ENCODE measurements around the gene KLHDC10.
"Not testable (repeated sequence)": the region's sequence is repeated elsewhere in the genome, so short reads cannot be mapped to it uniquely, and the experiment has no call there.

Gene KLHDC10

DNA sequence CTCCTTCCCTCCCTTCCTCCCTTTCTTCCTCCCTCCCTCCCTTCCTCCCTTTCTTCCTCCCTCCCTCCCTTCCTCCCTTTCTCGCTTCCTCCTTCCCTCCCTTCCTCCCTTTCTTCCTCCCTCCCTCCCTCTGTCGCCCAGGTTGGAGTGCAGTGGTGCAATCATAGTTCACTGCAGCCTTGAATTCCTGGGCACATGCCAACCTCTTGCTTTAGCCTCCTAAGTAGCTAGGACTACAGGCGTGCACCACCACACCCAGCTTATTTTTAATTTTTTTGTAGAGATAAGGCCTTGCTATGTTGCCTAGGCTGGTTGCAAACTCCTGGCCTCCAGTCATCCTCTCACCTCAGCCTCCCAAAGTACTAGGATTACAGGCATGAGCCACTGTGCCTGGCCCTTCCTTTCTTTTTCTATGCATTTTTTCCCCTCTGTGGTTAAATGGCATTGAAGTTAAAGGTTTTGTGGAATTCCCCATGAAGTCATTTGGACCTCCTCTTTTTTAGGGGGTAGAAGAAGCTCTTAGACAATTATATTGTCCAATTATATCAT is 9.6 kb downstream of the KLHDC10 start:
- no peak for DNase-seq

DNA sequence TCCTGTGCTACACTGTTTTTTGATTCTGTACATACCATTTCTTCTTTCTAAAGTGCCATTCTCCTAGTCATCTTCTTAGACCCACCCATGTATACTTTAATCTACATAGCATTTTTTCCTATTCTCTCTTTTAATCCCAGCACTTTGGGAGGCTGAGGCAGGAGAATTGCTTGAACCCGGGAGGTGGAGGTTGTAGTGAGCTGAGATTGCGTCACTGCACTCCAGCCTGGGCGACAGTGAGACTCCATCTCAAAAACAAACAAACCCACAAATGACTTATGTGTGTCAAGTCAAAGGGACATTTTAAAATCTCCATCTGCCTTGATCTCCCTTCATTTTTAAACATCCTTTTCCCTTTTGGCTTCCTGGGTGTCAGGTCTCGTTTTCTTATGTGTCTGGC is 13.2 kb downstream of the KLHDC10 start:
- DNase-seq, result not testable (repeated sequence)

DNA sequence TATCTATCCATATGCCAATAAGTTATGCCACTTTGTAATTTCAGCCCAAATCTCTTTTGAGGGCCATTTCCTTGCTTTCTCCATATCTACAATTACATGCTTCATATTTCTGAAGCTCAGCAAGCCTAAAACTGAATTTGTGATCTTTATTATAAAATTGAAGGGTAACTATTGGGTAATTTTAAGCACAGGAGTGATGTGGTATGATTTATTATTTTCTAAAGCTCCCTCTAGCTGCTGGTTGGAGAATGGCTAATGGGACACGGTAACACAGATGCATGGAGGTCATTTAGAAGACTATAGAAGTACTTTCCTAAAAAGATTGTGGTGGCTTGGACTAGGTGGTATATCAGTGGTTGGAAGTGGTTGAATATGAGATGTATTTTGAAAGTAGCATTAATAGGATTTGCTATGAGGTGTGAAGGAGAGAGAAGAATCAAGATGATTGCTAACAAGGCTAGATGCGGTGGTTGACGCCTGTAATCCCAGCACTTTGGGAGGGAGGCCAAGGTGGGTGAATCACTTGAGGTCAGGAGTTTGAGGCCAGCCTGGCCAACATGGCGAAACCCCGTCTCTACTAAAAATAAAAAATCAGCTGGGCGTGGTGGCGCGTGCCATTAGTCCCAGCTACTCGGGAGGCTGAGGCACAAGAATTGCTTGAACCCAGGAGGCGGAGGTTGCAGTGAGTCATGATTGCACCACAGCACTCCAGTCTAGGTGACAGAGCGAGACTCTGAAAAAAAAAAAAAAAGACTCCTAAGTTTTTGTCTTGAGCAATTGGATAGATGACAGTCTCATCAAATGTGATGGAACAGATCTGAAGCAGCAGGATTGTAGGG is 13.9 kb downstream of the KLHDC10 start:
- DNase-seq, result no peak

DNA sequence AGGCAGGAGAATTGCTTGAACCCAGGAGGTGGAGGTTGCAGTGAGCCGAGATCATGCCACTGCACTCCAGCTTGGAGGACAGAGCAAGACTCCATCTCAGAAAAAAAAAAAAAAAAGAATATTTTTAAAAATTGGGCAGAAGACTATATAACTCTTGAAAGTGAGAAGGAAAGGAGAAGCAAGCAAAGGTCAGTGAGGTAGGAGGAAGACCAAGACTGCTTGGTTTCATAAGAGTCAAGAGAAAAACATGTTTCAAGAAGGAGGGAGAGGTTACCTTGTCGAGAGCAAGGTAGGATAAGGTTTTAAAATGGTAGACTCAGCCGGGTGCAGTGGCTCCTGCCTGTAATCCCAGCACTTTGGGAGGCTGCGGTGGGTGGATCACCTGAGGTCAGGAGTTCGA is 14.9 kb downstream of the KLHDC10 start:
- DNase-seq, result not testable (repeated sequence)

DNA sequence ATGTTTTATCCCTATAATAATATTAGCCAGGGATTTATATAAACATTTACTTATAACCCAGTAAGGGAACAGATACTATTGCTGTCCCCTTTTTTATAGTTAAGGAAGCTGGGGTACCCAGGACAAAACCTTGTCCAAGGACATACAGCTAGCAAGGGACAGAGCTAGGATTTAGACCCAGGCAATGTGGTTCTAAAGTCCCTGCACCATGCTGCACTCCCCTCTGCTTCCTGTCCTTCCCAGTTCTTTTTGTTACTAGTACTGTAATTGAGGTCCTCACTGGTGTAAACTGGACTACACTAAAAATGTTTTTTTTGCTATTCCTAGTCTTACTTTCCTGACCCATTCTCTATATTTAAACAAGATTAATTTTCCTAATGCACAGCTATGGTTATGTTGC is 16.6 kb downstream of the KLHDC10 start:
- no peak for DNase-seq

DNA sequence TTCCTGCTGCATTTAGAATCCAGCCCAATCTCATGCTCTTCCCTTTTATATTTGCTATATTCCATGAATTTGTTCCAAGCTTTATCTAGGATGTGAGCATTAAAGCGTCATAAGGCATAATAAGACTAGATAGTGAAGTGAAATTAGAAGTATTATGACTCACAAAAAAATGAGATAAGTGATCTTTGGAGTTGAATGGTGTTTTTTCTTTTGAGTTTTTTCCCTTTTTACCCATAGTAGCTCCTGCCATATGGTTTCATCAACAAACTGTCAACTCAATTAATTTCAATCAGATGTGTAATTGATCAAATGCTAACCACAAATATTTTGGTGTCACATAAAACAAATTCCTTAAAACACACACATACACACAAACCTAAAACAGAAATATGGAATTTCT is 17.0 kb downstream of the KLHDC10 start:
- DNase-seq, result no peak

DNA sequence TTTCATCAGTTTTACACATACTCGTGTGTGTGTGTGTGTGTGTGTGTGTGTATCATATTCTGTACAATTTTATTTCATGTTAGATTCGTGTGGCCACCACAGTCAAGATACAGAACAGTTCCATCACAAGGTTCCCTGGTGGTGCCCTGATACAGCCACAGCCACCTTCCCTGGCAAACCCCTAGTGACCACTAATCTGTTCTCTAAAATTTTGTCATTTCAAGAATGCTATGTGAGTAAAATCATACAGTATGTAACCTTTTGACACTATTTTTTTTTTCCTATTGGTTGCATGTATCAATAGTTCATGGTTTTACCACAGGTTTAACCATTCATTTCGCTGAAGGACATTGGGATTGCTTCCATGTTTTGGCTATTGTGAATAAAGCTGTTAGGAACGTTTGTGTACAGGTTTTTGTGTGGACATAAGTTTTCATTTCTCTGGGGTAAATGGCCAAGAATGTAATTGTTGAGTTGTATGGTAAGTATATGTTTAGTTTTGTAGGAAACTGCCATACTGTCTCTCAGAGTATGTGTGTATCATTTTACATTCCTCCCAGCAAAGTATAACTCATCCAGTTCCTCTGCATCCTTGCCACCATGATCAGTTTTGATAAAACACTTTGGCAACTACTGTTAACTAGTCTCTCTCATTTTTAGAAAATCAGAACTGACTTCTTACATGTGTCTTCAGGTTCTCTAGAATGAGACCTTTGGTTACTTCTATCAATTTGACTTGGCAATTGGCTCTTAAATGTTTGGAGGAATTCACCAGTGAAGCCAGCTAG is 20.6 kb downstream of the KLHDC10 start:
- DNase-seq, result no peak

DNA sequence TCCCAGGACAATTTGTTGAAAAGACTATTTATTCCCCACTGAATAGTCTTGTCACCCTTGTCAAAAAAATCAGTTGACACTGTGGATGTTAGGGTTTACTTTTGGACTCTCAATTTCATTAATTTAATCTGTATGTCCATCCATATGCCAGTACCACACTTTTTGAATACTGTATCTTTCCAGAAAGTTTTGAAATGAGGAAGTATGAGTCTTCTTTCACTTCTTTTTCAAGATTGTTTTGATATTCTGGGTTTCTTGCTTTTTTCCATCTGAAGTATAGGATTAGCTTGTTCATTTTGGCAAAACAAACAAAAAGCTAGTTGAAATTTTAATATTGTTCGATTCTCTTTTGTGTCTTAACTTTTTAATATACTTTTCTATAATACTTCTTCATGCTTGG is 21.7 kb downstream of the KLHDC10 start:
- DNase-seq, result no peak

DNA sequence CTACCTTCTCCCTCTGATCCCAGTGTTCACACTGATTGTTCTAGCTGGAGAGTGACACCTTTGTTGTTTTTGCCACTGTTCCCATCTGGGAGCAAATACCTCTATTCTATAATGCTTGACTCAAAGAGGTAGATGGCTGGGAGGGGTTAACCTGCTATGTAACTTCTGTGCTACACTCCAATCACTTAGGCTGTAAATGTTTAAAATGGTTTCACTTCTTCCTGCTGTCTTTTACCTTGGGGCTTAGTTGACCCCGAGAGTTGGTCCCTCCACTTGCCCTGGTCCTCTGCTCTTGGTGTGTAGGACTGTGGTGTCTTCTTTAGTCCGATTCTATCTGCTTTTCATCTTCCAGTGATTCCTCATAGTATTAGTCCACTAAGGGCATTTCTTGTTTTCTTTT is 22.3 kb downstream of the KLHDC10 start:
- DNase-seq, result no peak

DNA sequence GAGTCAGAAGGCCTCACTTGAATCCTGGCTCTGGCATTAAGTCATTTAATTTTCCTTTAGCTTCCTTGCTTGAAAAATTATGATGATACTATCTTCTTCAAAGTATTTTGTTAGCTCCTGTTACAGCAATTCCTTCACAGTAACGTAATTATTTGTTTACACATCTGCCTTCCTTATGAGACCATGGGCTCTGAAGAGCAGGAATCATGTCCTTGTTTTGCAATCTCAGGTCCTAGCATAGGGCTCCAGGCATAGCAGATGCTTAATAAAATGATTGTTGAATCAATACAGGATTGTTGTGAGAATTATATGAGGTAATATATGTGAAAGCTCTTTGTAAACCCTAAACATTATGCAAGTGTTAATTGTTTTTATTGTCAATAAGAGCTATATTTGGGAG is 25.5 kb downstream of the KLHDC10 start:
- DNase-seq, result no peak

DNA sequence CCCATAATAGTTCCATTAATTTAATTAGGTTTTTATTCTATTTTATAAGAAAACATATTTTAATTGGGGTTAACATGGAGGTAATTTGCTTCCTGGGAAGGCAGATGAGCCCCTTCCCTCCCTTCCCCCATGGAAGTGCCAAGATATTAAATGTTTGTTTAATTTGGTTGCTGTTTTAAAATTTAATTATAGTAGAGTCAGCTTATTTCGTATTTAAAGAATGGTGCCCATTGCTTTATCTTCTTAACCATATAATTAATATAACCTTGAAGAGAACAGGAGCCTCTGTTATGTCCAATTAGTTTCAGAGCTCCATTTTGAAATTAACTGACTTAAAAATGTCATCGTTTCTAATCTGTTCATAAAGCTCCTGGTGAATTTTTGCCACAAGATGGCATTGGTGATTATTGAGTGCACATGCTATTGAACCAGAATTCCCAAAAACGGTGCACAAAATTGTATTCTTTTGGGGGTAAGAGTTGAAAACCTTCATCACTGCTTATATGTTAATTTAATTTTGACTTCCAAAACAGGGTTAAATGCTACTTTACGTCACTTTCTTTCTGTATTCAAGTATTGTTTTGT is 26.0 kb downstream of the KLHDC10 start:
- no peak for DNase-seq

DNA sequence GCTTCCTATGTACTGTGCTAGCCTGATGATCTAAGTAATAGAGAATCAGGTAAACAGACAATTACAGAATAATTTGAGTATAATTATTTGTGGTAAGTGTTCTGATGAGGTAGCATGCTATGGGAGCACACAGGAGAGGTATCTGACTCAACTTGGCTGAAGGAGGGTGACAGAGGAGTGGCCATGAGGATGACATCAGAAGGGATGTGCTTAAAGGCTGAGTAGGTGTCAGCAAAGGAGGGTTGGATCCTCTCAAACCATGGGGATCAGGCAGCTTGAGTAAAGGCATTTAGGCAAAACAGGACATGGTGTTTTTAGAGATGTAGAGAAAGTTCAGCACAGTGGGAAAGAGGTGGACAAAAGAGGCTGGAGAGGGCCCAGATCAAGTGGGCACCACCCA is 29.0 kb downstream of the KLHDC10 start:
- no peak for DNase-seq

DNA sequence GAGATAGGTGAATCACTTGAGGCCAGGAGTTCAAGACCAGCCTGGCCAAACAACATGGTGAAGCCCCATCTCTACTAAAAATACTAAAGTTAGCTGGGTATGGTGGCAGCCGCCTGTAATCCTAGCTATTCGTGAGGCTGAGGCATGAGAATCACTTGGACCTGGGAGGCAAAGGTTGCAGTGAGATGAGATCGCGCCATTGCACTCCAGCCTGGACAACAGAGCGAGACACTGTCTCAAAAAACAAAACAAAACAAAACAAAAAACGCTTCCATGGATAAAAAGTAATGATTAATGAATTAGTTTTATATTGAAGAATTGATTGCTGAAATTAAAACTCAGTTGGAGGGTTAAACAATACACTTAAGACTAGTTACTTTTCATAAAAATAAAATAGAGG is 32.3 kb downstream of the KLHDC10 start:
- no peak for DNase-seq

DNA sequence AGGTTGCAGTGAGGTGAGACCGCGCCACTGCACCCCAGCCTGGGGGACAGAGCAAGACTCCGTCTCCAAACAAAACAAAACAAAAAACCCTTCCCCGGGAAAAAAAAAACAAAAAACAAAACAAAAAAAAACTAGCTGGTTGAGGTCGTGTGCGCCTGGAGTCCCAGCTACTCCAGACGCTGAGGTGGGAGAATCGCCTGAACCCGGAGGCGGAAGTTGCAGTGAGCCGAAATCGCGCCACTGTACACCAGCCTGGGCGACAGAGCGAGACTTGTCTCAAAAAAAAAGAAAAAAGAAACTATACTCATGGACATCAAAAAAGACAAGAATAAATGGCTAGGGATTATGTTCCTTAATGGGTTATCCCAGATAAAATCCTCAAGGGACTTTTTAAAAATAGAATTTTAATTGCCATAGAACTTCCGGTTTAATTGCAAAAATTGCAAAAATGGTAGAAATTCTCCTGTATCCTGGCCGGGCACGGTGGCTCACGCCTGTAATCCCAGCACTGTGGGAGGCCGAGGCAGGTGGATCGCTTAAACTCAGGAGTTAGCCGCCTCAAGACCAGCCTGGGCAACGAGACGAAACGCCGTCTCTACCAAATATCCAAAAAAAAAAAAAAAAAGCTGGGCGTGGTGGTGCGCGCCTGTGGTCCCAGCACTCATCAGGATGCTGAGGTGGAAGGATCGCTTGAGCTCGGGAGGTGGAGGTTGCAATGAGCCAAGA is 37.8 kb downstream of the KLHDC10 start:
- DNase-seq, result no peak

DNA sequence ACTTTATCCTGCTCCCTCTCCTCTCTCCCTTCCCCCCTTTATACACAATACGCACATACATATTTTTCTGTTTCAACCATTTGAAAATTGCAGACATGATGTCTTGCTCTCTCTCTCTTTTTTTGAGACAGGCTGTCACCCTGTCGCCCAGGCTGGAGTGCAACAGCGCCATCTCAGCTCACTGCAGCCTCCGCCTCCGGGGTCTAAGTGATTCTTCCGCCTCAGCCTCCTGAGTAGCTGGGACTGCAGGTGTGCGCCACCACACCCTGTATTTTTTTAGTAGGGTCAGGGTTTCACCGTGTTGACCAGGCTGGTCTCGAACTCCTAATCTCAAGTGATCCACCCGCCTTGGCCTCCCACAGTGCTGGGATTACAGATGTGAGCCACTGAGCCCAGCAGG is 38.5 kb downstream of the KLHDC10 start:
- no peak for DNase-seq

DNA sequence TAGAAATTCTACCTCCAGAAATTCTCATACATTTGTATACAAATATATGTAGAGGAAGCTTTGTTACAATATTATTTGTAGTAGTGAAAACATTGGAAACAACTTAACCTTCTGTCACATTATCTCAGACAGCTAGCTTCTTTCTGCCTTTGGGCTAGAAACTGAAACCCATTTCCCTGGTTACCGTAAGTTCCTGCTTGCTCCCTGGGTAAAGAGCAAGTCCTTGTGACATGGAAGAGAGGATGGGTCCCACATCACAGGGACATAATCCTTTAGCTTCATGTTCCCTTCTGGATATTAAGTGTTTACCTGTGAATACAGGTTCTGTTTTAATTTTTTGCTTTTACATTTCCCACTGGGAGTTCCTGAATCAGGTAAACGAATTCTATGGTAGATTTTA is 41.8 kb downstream of the KLHDC10 start:
- DNase-seq, result no peak

DNA sequence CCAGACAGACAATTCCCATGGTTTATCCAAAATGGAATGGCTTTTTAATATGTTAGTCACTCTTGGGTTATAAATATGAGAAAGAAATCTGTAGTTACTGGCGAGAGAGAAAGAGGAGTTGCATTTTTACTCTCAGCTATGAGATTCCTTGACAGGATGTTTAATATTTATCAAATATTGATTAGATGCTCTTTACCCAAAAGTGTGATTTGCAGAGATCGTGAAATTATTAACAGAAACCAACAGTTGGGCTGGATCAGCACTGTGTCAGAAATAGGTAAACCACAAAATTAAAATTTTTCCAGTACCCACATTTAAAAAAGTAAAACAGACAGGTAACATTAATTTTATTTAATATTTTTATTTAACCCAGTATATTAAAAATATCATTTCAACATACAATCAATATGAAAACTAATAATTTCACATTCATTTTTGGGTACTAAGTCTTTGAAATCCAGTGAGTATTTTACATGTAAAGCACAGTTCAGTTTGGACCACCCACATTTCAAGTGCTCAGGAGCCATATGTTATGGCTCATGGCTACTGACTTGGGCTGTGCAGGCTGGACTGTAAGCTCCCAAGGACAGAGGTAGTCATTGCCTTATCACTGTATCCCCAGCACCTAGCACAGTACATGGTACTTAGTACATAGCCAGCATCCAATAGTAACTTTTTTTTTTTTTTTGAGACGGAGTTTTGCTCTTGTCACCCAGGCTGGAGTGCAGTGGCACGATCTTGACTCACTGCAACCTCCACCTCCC is 42.5 kb downstream of the KLHDC10 start:
- DNase-seq, result no peak

DNA sequence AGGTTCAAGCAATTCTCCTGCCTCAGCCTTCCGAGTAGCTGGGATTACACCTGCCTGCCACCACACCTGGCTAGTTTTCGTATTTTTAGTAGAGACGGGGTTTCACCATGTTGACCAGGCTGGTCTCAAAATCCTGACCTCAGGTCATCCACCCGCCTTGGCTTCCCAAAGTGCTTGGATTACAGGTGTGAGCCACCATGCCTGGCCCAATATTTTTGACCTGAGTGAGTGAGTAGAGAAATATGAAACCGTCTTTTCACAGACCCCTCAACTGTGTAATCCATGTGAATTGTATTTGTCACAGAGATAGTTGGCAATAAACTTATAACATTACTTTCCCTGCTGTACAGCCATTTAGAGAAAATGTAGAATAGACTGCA is 43.1 kb downstream of the KLHDC10 start:
- DNase-seq, result not testable (repeated sequence)

DNA sequence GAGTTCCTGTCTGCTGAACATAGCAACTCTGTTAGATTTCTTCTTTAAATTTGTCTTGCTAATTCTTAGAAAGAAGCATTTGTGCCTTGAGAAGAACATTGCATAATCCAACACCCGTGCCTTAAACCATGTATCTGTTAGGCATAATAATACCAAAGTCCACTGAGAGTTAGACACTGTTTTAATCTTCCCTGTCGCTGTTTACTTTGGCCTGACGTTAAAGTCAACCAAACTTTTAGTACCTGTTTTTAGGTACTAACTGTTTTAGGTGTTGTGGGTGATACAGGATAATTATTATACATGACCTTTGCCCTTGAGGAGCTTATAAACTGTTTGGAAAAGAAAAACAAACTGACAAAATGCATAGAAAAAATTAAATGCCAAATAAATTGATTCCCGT is 43.6 kb downstream of the KLHDC10 start:
- no peak for DNase-seq

DNA sequence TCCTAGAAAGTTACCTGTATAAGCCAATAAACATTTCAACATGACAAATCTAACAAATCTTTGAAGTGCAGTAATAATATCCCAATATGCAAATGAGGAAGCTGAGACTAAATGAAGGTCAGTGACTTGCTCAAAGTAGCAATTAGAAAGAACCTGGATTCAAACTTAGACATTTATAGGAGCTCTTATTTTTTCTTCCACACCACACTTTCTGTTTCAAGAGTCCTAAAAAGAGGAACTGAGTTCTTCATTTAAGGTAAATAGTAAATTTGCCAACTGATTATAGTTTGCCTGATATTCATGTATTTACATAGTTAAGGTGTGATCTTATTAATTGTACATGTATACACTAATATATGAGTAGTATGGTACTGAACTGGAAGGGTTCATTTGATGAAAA is 44.0 kb downstream of the KLHDC10 start:
- no peak for DNase-seq

DNA sequence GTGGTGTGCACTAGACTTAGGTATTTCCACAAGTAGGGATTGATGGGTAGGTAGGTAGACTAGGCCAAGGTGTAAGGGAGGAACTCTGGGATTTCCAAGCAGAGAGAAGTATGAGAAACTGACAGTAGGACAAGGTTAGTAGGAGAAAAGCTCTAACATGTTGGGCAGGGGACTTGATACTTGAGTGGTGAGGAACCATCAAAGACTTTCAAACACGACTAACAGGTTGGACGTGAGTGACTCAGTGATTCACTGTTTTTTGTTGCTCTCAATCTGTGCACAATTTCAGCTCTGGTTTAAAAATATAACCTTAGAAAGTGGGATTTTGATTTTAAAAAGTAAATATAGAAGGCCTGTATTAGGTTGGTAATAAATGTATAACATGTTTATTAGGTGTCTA is 44.4 kb downstream of the KLHDC10 start:
- no peak for DNase-seq

DNA sequence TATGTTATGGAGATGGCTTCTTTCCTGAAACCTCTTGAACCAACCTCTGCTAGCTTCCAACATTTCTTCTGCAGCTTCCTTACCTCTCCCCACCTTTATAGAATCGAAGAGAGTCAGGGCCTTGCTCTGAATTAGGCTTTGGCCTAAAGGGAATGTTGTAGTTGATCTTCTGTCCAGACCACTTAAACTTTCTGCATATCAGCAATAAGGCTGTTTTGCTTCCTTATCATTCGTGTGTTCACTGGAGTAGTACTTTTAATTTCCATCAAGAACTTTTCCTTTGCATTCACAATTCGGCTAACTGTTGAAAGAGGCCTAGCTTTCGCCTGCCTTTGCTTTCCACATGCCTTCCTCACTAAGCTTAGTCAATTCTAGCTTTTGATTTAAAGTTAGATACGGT is 48.0 kb downstream of the KLHDC10 start:
- DNase-seq, result no peak

All from activated effector memory CD4-positive, alpha-beta T cell treated with anti-CD3 and anti-CD28 coated beads, Interleukin-2, amount 50 U/mL, for 16 hours (primary cell).